HepG2 (cell line): ENCODE results near the gene RHEBL1. TPM values are rescaled to one million over a fixed set of nuclear protein-coding genes. Genes with fewer than 3 reads are reported as not detected.

Experiments used
- CBX2 ChIP-seq, 2 experiments: fragments of 200-600 bp in 1 of 2; sonication (generic); formaldehyde crosslinking in 1 of 2; IDR thresholded peaks; 2 replicates each; pipeline versions ENCODE4 v1.7.0 to v1.8.1; 2018 to 2022; ENCODE audit warnings: low read depth in 2 of 2, low read length in 1 of 2, mild to moderate bottlenecking in 1 of 2, missing genetic modification reagents in 1 of 2
- GATA4 ChIP-seq: sonication (generic); IDR thresholded peaks from 2 replicates; pipeline ENCODE4 v1.6.1; 2016; ENCODE audit warnings: antibody characterized with exemption, low read depth, borderline replicate concordance
- GZF1 ChIP-seq: sonication (generic); formaldehyde crosslinking; IDR thresholded peaks from 2 replicates; pipeline ENCODE4 v1.5.1; 2020; ENCODE audit warnings: mild to moderate bottlenecking, missing genetic modification reagents
- HCFC1 ChIP-seq: fragments of 150-350 bp; IDR thresholded peaks from 2 replicates; pipeline ENCODE4 v1.6.1; 2014; ENCODE audit warnings: low read depth, low read length
- HOMEZ ChIP-seq: IDR thresholded peaks from 2 replicates; pipeline ENCODE4 v1.6.1; 2016; ENCODE audit warnings: low read depth
- KAT8 ChIP-seq: IDR thresholded peaks from 2 replicates; pipeline ENCODE4 v1.6.1; 2016; ENCODE audit warnings: missing genetic modification reagents, missing compliant biosample characterization
- MXD4 ChIP-seq: IDR thresholded peaks from 2 replicates; pipeline ENCODE4 v1.6.1; 2016; ENCODE audit warnings: mild to moderate bottlenecking, missing biosample characterization, missing genetic modification reagents
- PRPF4 ChIP-seq: fragments of 200-400 bp; formaldehyde crosslinking; IDR thresholded peaks from 2 replicates; pipeline ENCODE4 v1.6.1; 2016; ENCODE audit warnings: low read length, low read depth; ENCODE audit not compliant: poor library complexity, severe bottlenecking
- SIX1 ChIP-seq: sonication (generic); formaldehyde crosslinking; IDR thresholded peaks from 2 replicates; pipeline ENCODE4 v1.4.0; 2020; ENCODE audit warnings: missing genetic modification reagents, borderline replicate concordance
- ZBTB20 ChIP-seq: sonication (generic); formaldehyde crosslinking; IDR thresholded peaks from 2 replicates; pipeline ENCODE4 v1.8.1; 2023; ENCODE audit warnings: missing genetic modification reagents, low read depth, mild to moderate bottlenecking, borderline replicate concordance
- ZFP1 ChIP-seq: IDR thresholded peaks from 2 replicates; pipeline ENCODE4 v1.6.1; 2016
- ZFYVE20 ChIP-seq: sonication (generic); formaldehyde crosslinking; IDR thresholded peaks from 2 replicates; pipeline ENCODE4 v1.8.0; 2023; ENCODE audit warnings: low read depth, mild to moderate bottlenecking, moderate library complexity, missing genetic modification reagents, borderline replicate concordance
- ZNF124 ChIP-seq: sonication (generic); formaldehyde crosslinking; IDR thresholded peaks from 2 replicates; pipeline ENCODE4 v1.4.0; 2020; ENCODE audit warnings: missing genetic modification reagents
- ZNF407 ChIP-seq: sonication (generic); formaldehyde crosslinking; IDR thresholded peaks from one replicate; pipeline ENCODE4 v1.5.1; 2020; ENCODE audit warnings: mild to moderate bottlenecking, missing genetic modification reagents; ENCODE audit errors: not compliant biosample characterization
- ZNF512 ChIP-seq: sonication (generic); formaldehyde crosslinking; IDR thresholded peaks from 2 replicates; pipeline ENCODE4 v1.4.0; 2020; ENCODE audit warnings: mild to moderate bottlenecking, missing genetic modification reagents
- ZNF780A ChIP-seq: sonication (generic); formaldehyde crosslinking; IDR thresholded peaks from 2 replicates; pipeline ENCODE4 v1.8.0; 2022; ENCODE audit warnings: mild to moderate bottlenecking, missing genetic modification reagents, moderate library complexity
- ZSCAN31 ChIP-seq: sonication (generic); formaldehyde crosslinking; IDR thresholded peaks from 2 replicates; pipeline ENCODE4 v1.5.0; 2020; ENCODE audit warnings: low read depth, mild to moderate bottlenecking, missing genetic modification reagents
- polyA plus RNA-seq, 8 experiments: library from polyadenylated mRNA; depleted of rRNA in 3 of 8; stranded (reverse) in 7 of 8; unstranded in 1 of 8; fragments of >200 nt; fragmentation: Illumina TruSeq in 4 of 8; extraction: Trizol in 4 of 8; gene quantifications; 2 replicates each; pipeline versions ENCODE4 v1.2.1 to v1.2.3, GENCODE V29; 2011 to 2016; ENCODE audit warnings: low read depth in 4 of 8, missing spikeins in 1 of 8, mixed read lengths in 1 of 8; ENCODE audit not compliant: insufficient read depth in 1 of 8
- total RNA-seq, 5 experiments: library from RNA; depleted of rRNA; stranded (reverse); fragments of >200 nt; fragmentation: Illumina TruSeq; extraction: Trizol; gene quantifications; 2 replicates each; pipeline ENCODE4 v1.2.3, GENCODE V29; 2016; ENCODE audit warnings: low read depth in 1 of 5

Gene RHEBL1
- total and polyA plus RNA-seq, 2 of the 13 experiments (the other 11 are each of a cell fraction or from before 2014, with no cell fraction given), result 1.4 to 2.5 TPM

GRCh38 chr12:49060237-49061156 lies 9.3 kb downstream of the RHEBL1 start, which contains the start of gene KMT2D (continued):
- TF ChIP-seq ZNF407 (CRISPR knock-in tag), result peak; percentile 92
- TF ChIP-seq ZNF512, result peak; percentile 20; the same call in 1 of the 2 replicates
- TF ChIP-seq ZBTB20 (CRISPR knock-in tag), result peak; percentile 67; the same call in 1 of the 2 replicates
- peak; percentile 93 for TF ChIP-seq MXD4 (CRISPR knock-in tag)
- TF ChIP-seq HOMEZ, result no peak; the same call in 1 of the 2 replicates
- no peak for TF ChIP-seq CBX2 (IDR thresholded peaks at IDR 0.05; ENCODE audit: low read depth, low read length)
- TF ChIP-seq CBX2 (CRISPR knock-in tag; IDR thresholded peaks at IDR 0.05; ENCODE audit: low read depth), result no peak
- peak; percentile 92 for TF ChIP-seq GZF1 (CRISPR knock-in tag)
- peak; percentile 32; the same call in 1 of the 2 replicates for TF ChIP-seq SIX1
- TF ChIP-seq KAT8 (CRISPR knock-in tag), result peak; percentile 93
- peak; percentile 90; the same call in 1 of the 2 replicates for TF ChIP-seq ZNF780A (CRISPR knock-in tag)
- peak; percentile 48 for TF ChIP-seq GATA4
- no peak for TF ChIP-seq ZFYVE20
- peak; percentile 92 for TF ChIP-seq ZSCAN31 (CRISPR knock-in tag)
- TF ChIP-seq HCFC1, result peak; percentile 52; the same call in 1 of the 2 replicates
- TF ChIP-seq PRPF4, result peak; percentile 52
- no peak; the same call in 1 of the 2 replicates for TF ChIP-seq ZFP1
- TF ChIP-seq ZNF124 (CRISPR knock-in tag), result 0 out of 2 replicates have a peak, but pooled peaks have one; percentile 52
